ENCODE results near the gene ZNF862. TPM values are rescaled to one million over a fixed set of nuclear protein-coding genes. Genes with fewer than 3 reads are reported as not detected.
A peak's percentile ranks its signal among the peaks of the same experiment; 100 is the strongest.

ZNF862 gene
- total and polyA plus RNA-seq, 8 donors, result 8.3 to 20.1 (median 14.1) TPM

- intact Hi-C loops (cut with DNase I), result no loop called here
- Histone ChIP-seq H3K9me3 (no peaks in the 10 kb centered on the region), H3K27me3 (no peaks in the 10 kb centered on the region), H3K27ac (no peak overlapping the region), H3K4me3 (no peak overlapping the region), H3K36me3 (no peaks in the 10 kb centered on the region), H3K4me1 (no peaks in the 10 kb centered on the region)
- DNase-seq, result peak in 1 of 6 donors; percentile 43
- TF ChIP-seq CTCF (IDR thresholded peaks at IDR 0.05), result no peak
- 40 to 49% methylated on average over 11 of the region's 11 CpGs for WGBS, 2 donors
- FAIRE-seq, result no peak
- ATAC-seq, result no peak
Observed at GRCh38 chr7:149830997-149831740, 7.0 kb upstream of the ZNF862 start.

GRCh38 chr7:149831741-149832219, 6.4 kb upstream of the ZNF862 start:
- no peak for TF ChIP-seq CTCF (IDR thresholded peaks at IDR 0.05)
- Histone ChIP-seq H3K27ac (no peak overlapping the region), H3K27me3 (no peaks in the 10 kb centered on the region), H3K4me3 (no peak overlapping the region), H3K9me3 (no peaks in the 10 kb centered on the region), H3K4me1 (no peaks in the 10 kb centered on the region), H3K36me3 (no peaks in the 10 kb centered on the region)
- peak in 1 of 6 donors; percentile 43 for DNase-seq
- ATAC-seq, result no peak
- 62 to 68% methylated on average over 9 of the region's 9 CpGs for WGBS, 2 donors
- intact Hi-C loops (cut with DNase I), result no loop called here
- FAIRE-seq, result no peak

GRCh38 chr7:149832332-149833041, 5.7 kb upstream of the ZNF862 start:
- H3K27ac ChIP-seq, result no peak overlapping the region
- DNase-seq (peak in 2 of 6 donors; percentile 18 to 38), FAIRE-seq (no peak), ATAC-seq (no peak)
- 60 to 67% methylated on average over 12 to 13 of the region's 13 CpGs for WGBS, 2 donors
- TF ChIP-seq CTCF (IDR thresholded peaks at IDR 0.05), result no peak
- H3K36me3 ChIP-seq, result no peaks in the 10 kb centered on the region
- no peaks in the 10 kb centered on the region for H3K4me1 ChIP-seq
- no peaks in the 10 kb centered on the region for H3K9me3 ChIP-seq
- H3K4me3 ChIP-seq, result no peak overlapping the region
- intact Hi-C loops (cut with DNase I), result no loop called here
- H3K27me3 ChIP-seq, result no peaks in the 10 kb centered on the region

GRCh38 chr7:149833495-149834130, 4.6 kb upstream of the ZNF862 start:
- Histone ChIP-seq H3K4me3 (no peak overlapping the region), H3K27me3 (no peaks in the 10 kb centered on the region), H3K4me1 (no peaks in the 10 kb centered on the region), H3K9me3 (no peaks in the 10 kb centered on the region), H3K36me3 (no peaks in the 10 kb centered on the region), H3K27ac (no peak overlapping the region)
- FAIRE-seq (no peak), DNase-seq (peak in 1 of 6 donors; percentile 34), ATAC-seq (no peak)
- 78% methylated on average over 12 of the region's 12 CpGs for WGBS, 2 donors
- intact Hi-C loops (cut with DNase I), result no loop called here
- no peak for TF ChIP-seq CTCF (IDR thresholded peaks at IDR 0.05)
